ENCODE data around the gene ACP5. TPM values are rescaled to one million over a fixed set of nuclear protein-coding genes. Genes with fewer than 3 reads are reported as not detected.

The ACP5 gene
- total RNA-seq, 1 experiment from 2014 or later, result 2.3 TPM

- Histone ChIP-seq H3K4ac (ENCODE audit: low read depth, low read length) (no peak within 1 kb of the TSS), H2BK120ac (ENCODE audit: low read depth, low read length, poor library complexity, severe bottlenecking) (no peak within 1 kb of the TSS), H3K27ac (ENCODE audit: insufficient read length, low read depth, low read length) (no peak within 1 kb of the TSS), H3K14ac (ENCODE audit: insufficient read depth, low read length) (no peak within 1 kb of the TSS), H3K9ac (ENCODE audit: extremely low read depth, insufficient read length, low read length) (peak within 1 kb of the TSS; percentile 79), H3K4me2 (ENCODE audit: insufficient read depth, insufficient read length, low read length) (peak within 1 kb of the TSS; percentile 76), H2BK15ac (ENCODE audit: low read depth, low read length) (no peak within 1 kb of the TSS), H4K5ac (ENCODE audit: insufficient read length, low read depth, low read length) (no peak within 1 kb of the TSS), H2AK5ac (ENCODE audit: insufficient read length, low read length) (no peak within 1 kb of the TSS), H3K23me2 (ENCODE audit: insufficient read length, low read depth, low read length, poor library complexity, severe bottlenecking) (peaks cover 9% of the 10 kb centered on the region), H3T11ph (ENCODE audit: low read length) (no peak within 1 kb of the TSS), H3K79me1 (ENCODE audit: insufficient read depth, low read depth, low read length, poor library complexity, severe bottlenecking) (peaks cover 2% of the 10 kb centered on the region), H2BK20ac (ENCODE audit: low read depth, low read length, poor library complexity, severe bottlenecking) (no peak within 1 kb of the TSS), H3K56ac (ENCODE audit: insufficient read length, low read depth, low read length) (no peak within 1 kb of the TSS), H3K23ac (ENCODE audit: insufficient read length, low read depth, low read length) (no peak within 1 kb of the TSS), H2AFZ (ENCODE audit: low read length) (peak within 1 kb of the TSS; percentile 66), H4K20me1 (ENCODE audit: control insufficient read depth, insufficient read depth, insufficient read length) (no peaks in the 10 kb centered on the region), H4K8ac (replicated peaks; ENCODE audit: insufficient read length, low read depth, low read length) (no peak within 1 kb of the TSS), H4K91ac (ENCODE audit: insufficient read length, low read depth, low read length) (no peak within 1 kb of the TSS), H3K9me3 (ENCODE audit: control insufficient read depth, low read depth, low read length) (no peaks in the 10 kb centered on the region), H3K79me2 (ENCODE audit: insufficient read depth, low read length) (peaks cover 17% of the 10 kb centered on the region; the same call in 1 of the 2 replicates), H2BK5ac (ENCODE audit: insufficient read length, low read length) (no peak within 1 kb of the TSS), H2BK12ac (ENCODE audit: insufficient read length, low read depth, low read length) (no peak within 1 kb of the TSS), H3K18ac (ENCODE audit: insufficient read length, low read depth, low read length) (no peak within 1 kb of the TSS), H3K4me1 (ENCODE audit: insufficient read depth, low read length) (no peaks in the 10 kb centered on the region), H3K27me3 (ENCODE audit: insufficient read depth, low read length) (no peaks in the 10 kb centered on the region)
- H3K9me3 Mint-ChIP-seq, result peaks cover 0 to 3% of the 10 kb centered on the region in 2 experiments; a peak in 1 of 5 replicates
- no CpG with 5 or more reads among the region's 57 CpGs for WGBS (ENCODE audit: extremely low coverage, insufficient read length, low lambda C conversion rate)
- TF ChIP-seq CTCF (conservative IDR thresholded peaks at IDR 0.05), result peak; percentile 32; the same call in 2 of the 3 replicates
- DNase-seq, result peak; percentile 99
- H3K4me1 Mint-ChIP-seq, result peaks cover 10 to 18% of the 10 kb centered on the region in 2 experiments
- peak within 1 kb of the TSS; percentile 54 to 93 (median 91); a peak in 5 of 7 replicates for H3K27ac Mint-ChIP-seq
- peak within 1 kb of the TSS; percentile 90 to 94 for H3K4me3 Mint-ChIP-seq
- H3K27me3 Mint-ChIP-seq (ENCODE audit: low read depth), result no peaks in the 10 kb centered on the region; the same call in 1 of the 2 replicates
- peaks cover 6 to 18% (median 14%) of the 10 kb centered on the region in 3 experiments; a peak in 6 of 7 replicates for H3K36me3 Mint-ChIP-seq (ENCODE audit: insufficient read depth in 1 of 3, low read depth in 3 of 3)
These were observed 18.3 kb downstream of the ACP5 start, which contains the start of gene ELOF1 for GRCh38 chr19:11558881-11559828. TSS of gene ELOF1 (minus strand) at chr19:11559230. CDS start at chr19:11554347, 4,883 bp downstream.
